Measurements from ENCODE around the gene TMPRSS11D.

Gene TMPRSS11D

DNA sequence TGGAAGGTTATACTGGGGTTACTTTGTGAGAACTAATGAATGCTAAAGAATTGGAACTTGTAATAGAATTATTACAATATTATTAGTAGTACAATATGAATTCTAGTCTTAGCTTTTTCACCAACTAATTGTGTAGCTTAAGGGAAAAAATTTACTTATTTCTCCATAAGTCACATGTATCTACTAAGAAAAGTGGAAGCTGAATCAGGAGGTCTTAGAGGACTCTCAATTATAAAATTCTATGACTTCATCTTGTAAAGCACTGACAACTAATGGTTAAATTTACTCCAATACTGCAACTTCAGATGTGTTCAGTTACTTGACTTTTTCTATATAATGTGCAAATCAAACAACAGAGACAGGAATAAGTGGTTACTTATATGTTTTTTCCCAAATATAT lies 899 bp upstream of the TMPRSS11D start:
- no peak for DNase-seq

DNA sequence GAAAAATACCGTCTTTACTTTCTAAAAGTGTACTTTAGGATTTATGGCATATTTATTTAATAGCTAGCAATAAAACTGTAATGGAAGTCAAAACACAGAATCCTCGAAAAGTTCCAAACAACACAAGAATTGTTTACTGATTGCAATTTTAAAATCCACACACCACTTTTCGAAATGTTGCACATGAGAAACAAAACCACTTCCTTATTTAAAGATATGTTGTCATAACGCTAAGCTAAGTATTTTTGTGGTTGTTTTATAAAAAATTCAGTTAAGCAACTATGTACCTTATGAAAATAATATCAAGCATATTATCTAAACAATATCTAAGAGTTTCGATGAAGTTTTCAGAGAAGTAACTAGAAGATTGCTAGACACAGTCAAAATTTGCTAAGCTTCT lies 344 bp downstream of the TMPRSS11D start:
- DNase-seq = no peak

DNA sequence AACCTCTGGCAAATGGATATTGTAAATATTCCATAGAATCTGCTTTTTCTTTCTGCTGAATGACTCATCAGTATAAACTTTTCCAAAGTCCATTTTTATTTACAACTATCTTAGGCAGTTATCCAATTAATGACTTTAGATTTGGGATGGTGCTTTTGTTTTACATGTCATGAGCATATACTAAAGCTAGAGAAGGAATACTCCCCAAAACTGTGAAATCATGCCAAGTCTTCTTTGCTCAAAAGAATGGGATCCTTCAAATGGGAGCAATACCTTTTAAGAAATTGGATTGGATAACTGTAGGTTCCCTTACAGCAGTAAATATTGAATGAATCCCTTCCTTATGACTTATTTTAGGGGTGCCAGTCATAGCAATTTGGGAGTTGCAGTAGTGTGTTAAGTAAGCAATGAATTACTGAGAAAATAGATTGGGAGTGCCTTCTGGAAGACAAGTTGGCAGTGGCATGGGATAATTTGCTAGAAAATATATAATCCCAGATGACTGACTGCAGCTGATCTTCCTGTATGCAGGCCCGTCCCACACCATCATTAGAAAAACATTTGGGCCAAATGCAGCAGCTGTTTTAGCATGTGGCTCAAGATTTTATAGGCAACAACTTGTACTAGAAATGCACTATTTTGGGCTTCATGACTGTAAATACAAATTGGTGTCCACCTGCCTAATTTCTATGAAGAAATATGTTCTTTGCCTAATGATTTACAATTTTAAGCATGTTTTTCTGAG lies 2.8 kb downstream of the TMPRSS11D start:
- DNase-seq = peak; percentile 42

DNA sequence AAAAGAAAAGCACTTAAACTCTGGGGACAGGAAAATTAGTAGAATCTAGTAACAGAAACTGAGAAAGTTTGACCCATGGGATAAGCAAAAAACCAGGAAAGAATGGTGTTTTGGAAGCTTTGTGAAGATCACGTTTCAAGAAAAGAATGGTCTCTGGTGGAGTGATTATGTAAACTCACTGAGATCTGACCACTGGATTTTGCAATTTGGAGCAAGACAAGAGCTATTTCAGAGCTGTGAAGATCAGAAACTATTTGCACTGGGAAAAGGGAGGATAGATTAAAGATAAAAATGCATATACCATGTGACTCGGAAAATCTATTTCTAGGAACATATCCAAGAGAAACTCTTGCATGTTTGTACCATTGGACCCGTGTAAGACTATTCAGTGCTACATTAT lies 4.3 kb downstream of the TMPRSS11D start:
- DNase-seq = no peak

DNA sequence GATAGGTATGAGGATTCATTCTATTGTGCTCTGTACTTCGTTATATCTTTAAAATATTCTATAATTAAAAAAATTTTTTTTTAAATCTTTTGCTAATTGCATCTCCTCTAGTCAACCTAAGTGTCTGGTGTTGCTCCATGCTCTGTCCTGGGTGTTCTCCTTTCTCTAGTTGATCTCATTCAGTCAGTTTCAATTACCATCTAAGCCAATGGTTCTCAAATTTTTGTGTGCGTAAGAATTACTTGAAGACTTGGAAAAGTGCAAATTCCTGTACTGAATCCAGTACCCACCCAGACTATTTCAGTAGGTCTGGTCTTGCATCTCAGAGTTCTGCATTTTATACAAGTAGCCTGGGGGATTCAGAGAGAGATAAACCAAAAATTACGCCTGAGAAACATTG lies 6.7 kb downstream of the TMPRSS11D start:
- no peak for DNase-seq

DNA sequence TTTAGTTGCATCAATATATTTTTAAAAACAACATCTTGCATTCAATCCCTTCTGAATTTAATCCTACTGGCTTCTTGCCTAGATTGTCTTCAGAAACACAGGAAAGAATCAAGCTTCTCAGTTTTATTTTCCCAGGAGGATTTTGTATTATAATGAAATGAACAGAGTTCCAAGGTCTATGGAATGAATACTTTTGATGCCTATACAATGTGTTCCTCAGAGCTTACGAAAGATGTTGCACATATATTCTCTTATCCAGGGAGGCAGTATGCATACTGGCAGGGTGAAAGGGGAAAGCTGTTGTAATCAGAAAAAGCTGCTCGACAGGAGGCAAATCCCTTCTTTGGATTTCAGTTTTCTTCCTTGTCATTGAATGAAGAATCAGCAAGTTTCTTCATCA lies 8.8 kb downstream of the TMPRSS11D start:
- no peak for DNase-seq

DNA sequence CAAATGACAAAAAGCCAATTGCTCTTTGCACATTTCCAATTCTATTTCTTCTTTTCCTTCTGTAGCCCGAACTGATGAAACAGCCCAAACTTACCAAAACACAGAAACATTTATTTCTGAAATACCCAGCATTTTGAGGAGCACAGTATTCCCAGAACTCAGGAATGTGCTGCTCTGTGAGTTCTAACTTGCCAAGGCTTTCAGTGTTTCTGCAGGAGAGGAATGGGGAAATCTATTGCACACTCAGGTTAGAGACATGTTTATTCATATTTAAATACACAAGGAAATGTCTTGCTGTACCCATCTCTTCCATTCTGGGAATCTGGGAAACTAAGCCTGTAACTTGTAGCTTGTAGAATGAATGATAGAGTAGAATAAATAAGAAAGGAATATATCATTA lies 10.7 kb downstream of the TMPRSS11D start:
- no peak for DNase-seq

DNA sequence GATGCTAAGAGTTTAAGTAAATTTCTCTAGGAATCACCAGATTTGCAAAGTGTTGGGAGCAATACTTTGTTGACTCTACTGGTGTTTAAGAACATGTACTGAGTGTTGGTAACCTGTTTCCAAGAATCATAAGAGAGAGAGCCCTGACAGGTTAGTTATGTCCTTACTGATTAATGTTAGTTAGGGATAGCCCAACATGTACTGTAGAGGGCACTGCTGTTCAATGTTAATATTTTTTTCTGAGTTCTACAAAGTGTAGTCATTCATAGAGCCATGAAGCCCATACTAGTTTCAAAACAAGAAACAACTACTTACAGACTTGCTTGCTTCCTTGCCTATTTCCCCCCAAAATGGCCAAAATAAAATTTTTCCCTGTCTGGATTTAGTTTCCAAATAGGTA lies 11.9 kb downstream of the TMPRSS11D start:
- DNase-seq = peak; percentile 5

DNA sequence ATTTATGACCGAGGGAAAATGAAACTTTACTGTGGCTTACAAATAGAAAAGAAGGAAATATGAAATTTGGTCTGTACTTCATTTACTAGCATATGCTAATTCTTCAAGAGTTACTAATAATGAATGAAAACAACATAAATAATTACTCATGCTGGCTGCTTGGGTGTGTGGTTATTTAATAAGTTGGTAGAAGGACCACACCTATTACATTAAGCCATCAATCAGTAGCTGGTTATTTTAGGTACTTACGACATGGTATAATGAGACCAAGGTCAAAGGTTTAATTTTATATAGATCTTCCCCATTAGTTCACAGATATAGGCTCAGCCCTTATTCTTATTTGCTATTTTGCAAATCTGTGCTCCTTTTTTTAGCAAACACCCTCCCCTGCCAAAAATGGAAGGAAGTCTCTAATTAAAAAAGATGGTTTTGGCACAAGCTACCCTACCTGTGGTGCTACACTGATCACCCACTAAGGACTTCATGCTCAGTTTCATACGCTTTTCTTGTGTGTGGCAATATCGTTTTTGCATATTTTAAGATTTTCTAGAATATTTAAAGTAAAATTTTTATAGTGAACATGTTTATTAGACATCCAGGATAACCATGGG lies 14.1 kb downstream of the TMPRSS11D start:
- DNase-seq = no peak

DNA sequence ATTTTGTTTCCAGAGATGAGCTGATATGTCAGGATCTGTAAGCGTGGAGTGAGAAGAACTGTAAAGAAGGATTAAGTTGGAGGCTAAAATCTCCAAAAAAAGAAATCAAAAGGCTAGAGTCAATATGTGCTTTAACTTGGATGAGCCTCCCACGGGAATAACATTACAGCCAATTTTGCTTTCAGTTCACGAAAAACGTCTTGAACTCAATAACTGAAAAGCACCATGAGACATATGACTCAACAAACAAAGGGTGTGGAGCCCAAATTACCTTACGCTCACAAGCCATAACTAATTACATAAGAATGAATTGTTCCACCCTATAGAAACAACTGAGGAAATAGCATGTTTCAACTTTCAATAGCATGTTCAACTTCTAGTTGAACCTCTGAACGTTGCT lies 22.3 kb downstream of the TMPRSS11D start:
- no peak for DNase-seq

DNA sequence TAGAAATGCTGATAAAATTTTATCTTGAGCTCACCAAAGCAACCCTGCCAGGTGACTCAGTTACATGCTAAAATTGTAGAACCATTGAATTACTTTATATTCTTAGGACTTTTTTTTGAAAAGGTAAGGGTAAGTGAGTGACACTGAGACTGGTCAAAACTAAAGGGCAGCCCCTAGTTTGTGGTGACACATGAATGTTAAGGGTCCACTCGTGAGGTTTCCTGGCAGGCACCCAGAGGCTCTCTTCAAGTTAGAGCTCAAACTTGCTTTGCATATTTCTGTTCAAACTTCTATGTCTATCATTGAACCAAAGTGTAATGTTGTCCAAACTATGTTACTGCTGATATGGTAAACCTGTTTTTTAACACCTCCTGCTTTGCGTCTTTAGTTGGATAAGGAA lies 30.5 kb downstream of the TMPRSS11D start:
- DNase-seq = no peak

DNA sequence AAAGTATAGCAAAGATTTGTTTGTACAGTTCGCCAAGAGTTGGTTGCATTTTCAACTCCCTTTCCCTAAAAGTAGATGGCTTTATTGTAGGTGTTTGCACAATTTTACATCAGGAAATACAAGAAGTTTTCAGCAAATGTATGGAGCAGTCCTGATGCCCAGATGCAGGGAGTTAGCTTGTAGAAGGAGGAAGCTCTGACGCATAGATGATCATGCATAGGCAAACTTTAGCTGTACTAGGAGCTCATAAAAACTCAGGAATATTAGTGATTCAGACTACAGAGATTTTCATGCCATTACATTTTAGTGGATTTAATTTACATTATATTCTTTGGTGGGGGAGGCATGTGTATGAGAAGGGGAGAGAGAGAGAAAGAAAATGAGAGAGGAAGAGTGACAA lies 62.9 kb downstream of the TMPRSS11D start:
- no peak for DNase-seq

DNA sequence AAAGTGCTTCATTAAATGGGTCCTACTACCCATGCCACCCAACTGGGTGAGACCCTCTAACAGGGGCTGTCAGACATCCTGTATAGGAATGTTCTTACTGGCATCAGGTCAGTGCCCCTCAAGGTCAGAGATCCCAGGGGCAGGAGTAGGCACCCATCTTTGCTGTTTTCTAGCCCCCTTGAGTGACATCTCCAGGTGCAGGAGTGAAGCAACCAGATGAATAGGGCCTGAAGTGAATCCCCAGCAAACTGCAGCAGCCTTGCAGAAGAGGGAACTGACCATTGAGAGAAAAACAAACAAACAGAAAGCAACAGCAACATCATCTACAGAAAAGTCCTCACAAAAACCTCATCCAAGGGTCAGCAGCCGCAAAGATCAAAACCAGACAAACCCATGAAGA lies 73.8 kb downstream of the TMPRSS11D start:
- no peak for DNase-seq

DNA sequence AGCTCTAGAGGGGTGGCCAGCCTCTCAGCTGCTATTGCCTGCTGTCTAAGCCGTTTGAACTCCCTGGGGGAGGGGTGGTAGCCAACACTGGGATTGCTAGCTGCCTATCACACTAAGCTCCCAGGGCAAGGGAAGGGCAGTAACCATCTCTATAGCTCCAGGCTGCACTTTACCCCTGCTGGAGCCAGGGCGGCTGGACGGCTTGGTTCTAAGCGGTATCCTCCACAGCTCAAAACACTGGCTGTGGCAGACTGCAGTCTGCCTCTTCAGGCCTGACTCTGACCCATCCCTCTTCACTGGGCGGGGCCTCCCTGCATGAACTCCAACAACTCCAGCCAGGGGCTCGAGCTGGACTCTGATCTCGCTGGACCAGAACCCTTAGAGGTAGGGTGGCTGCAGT lies 74.3 kb downstream of the TMPRSS11D start:
- no peak for DNase-seq

DNA sequence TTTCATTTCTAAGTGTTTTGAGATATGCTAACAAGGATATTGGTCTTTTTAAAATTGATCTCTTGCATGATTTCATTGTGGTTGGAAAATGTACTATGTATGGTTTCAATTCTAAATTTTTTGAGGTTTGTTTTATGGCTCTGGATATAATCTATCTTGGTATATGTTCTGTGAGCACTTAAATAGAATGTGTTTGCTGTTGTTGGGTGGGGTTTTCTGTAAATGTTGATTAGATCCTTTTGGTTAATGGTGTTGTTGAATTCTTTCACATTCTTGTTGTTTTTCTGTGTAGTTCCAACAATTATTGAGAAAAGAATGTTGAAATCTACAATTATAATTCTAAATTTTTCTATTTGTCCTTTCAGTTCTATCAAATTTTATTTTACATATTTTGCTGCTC lies 87.0 kb downstream of the TMPRSS11D start:
- no peak for DNase-seq

DNA sequence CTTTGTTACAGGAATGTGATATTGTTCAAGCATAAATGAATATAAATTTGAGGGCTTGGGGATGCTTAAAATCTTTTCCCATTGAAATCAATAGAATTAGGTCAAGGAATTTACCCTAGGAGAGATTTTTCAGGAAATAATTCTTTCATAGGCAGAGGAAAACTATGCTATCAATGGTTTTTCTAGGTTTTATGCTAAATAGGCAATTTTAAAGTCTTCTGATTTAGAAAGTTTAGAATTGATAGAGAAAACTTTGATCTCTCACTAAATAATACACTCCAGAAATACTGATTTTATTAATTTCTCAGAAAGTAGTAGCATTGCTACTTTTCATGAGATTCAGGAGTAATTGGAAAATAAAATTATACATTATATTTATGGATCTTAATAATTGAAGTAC lies 93.1 kb downstream of the TMPRSS11D start:
- DNase-seq = no peak

DNA sequence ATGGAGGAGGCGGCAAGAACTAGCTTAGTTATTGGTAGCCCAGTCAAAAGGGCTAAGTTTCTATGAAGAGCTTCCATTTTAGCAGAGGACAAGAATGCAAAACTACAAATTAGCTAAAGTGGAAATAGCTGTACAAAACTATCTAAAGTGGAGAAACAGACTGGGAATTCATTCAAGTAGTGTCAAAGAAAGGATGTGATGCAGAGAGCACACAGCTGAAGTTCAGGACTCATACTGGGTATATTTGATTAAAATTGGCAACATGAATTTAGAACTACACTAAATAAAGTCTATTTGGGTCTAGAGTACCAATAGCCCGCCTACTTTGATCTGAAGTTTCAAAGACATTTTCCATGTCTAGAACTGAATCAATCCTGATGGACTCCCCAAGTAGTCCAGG lies 96.5 kb downstream of the TMPRSS11D start:
- DNase-seq = no peak

DNA sequence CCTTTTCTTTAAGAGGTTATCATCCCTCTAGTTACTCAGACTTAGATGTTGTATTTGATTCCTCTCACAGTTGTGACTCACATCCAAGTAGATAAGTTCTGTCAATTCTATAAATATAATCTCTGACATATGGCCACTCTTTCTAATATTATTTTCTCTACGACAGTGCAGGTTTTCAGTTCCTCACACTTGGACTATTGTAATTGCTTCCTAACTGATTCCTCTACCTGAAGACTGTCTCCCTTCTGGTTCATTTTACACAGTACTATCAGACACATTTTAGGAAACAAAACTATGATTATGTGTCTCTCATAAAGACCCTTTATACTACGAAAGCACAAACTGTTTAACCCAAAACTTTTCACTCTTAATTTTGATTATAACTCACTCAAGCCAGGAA lies 98.3 kb downstream of the TMPRSS11D start:
- DNase-seq = no peak

DNA sequence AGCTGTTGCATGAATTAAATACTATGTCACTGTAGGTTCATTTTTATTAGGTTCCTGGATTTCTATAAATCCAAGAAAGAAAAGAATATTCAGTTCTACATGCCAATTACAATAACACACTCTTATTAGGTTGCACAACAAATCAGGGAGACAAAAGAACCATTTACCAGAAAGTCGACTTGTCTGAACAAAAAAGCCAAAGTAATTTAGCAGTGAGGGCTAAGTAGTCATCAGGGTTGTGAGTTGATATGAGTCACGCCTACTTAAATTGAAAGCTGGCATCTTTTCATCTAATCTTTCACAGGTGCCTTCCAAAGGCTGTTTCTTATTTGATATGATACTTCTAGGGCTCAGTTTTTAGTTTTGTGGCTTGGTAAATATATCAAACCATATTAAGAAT lies 104.2 kb downstream of the TMPRSS11D start:
- DNase-seq = no peak

DNA sequence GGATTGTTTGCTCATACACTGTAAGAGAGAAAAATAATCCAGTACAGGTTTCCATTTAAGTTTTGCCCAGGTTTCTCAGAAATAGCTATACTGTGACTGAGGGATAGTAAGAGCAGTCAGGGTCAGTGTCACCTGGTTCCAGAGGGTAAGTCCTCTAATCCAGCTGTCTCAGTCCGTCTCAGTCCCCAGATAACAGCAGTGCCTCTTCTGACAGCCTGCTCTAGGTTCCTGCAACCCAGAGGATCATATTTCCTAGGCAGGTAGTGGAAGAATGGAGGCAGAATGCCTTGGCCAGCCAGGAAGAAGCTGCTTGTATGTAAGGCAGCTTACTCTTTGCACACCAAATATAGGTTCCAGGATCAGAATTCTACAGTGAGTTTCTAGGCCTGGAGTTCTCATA lies 107.1 kb downstream of the TMPRSS11D start:
- peak; percentile 7 for DNase-seq

Data from DMS 273 treated with DMSO at 0.1 percent for 48 hours (cell line).